ENCODE results near the gene CPA3.

CPA3 gene

DNA sequence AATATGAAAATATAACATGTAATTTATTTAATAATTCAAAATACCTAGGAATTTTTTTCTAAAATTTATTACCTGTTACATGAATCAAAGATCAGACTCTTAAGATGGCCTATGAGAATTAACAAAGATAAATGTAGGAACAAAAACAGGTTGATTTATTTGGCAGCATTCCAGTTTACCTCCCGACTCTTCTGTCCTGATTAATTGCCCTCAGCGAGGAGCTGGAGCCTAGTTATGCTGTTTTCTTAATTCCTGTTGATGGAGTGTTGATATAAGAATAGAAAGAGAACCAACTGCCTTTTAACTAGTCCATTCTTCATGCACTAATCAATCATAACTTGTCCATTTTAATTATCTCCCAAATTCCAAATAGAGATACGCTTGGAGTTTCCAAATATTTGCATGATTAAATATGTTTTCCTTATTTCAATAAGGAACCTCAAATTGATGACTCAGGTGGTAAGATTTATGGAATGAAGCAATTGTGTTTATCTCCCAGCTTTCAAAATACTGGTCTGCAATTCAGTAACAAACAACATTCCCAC is 48.0 kb upstream of the CPA3 start:
- H3K4me1 ChIP-seq (ENCODE audit: control insufficient read depth, insufficient read depth, low read length) = no peaks in the 10 kb centered on the region
- no peaks in the 10 kb centered on the region for H3K36me3 ChIP-seq (ENCODE audit: control insufficient read depth in 2 of 2, insufficient read depth in 1 of 2, low read length in 2 of 2)
- TF ChIP-seq PRDM1 (tag by site-specific recombination; IDR thresholded peaks at IDR 0.05) = no peak
- TF ChIP-seq ZNF202 (tag by site-specific recombination; IDR thresholded peaks at IDR 0.05; ENCODE audit: borderline replicate concordance) = no peak
- no peak for TF ChIP-seq ZNF707 (tag by site-specific recombination; IDR thresholded peaks at IDR 0.05)
- TF ChIP-seq, protein P1, sequence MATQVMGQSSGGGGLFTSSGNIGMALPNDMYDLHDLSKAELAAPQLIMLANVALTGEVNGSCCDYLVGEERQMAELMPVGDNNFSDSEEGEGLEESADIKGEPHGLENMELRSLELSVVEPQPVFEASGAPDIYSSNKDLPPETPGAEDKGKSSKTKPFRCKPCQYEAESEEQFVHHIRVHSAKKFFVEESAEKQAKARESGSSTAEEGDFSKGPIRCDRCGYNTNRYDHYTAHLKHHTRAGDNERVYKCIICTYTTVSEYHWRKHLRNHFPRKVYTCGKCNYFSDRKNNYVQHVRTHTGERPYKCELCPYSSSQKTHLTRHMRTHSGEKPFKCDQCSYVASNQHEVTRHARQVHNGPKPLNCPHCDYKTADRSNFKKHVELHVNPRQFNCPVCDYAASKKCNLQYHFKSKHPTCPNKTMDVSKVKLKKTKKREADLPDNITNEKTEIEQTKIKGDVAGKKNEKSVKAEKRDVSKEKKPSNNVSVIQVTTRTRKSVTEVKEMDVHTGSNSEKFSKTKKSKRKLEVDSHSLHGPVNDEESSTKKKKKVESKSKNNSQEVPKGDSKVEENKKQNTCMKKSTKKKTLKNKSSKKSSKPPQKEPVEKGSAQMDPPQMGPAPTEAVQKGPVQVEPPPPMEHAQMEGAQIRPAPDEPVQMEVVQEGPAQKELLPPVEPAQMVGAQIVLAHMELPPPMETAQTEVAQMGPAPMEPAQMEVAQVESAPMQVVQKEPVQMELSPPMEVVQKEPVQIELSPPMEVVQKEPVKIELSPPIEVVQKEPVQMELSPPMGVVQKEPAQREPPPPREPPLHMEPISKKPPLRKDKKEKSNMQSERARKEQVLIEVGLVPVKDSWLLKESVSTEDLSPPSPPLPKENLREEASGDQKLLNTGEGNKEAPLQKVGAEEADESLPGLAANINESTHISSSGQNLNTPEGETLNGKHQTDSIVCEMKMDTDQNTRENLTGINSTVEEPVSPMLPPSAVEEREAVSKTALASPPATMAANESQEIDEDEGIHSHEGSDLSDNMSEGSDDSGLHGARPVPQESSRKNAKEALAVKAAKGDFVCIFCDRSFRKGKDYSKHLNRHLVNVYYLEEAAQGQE (tag by site-specific recombination; IDR thresholded peaks at IDR 0.05) = no peak
- no peak for TF ChIP-seq IKZF3 (tag by site-specific recombination; IDR thresholded peaks at IDR 0.05)
- TF ChIP-seq, protein P2, sequence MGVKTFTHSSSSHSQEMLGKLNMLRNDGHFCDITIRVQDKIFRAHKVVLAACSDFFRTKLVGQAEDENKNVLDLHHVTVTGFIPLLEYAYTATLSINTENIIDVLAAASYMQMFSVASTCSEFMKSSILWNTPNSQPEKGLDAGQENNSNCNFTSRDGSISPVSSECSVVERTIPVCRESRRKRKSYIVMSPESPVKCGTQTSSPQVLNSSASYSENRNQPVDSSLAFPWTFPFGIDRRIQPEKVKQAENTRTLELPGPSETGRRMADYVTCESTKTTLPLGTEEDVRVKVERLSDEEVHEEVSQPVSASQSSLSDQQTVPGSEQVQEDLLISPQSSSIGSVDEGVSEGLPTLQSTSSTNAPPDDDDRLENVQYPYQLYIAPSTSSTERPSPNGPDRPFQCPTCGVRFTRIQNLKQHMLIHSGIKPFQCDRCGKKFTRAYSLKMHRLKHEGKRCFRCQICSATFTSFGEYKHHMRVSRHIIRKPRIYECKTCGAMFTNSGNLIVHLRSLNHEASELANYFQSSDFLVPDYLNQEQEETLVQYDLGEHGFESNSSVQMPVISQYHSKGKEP (tag by site-specific recombination; IDR thresholded peaks at IDR 0.05) = no peak
- ChIA-PET POLR2A (no interaction called here), CTCF (interaction anchor here (0.7 kb wide), 1 partner anchor 246 kb away, joined by 6 read pairs; no protein-coding TSS in a partner anchor)
- H3K4me3 ChIP-seq (ENCODE audit: low read depth, low read length) = no peak overlapping the region
- no peak overlapping the region for H3K27ac ChIP-seq (ENCODE audit: extremely low read depth, low read depth, low read length)
- H3K9me3 ChIP-seq (ENCODE audit: control insufficient read depth, insufficient read depth, low read depth, low read length) = no peaks in the 10 kb centered on the region

DNA sequence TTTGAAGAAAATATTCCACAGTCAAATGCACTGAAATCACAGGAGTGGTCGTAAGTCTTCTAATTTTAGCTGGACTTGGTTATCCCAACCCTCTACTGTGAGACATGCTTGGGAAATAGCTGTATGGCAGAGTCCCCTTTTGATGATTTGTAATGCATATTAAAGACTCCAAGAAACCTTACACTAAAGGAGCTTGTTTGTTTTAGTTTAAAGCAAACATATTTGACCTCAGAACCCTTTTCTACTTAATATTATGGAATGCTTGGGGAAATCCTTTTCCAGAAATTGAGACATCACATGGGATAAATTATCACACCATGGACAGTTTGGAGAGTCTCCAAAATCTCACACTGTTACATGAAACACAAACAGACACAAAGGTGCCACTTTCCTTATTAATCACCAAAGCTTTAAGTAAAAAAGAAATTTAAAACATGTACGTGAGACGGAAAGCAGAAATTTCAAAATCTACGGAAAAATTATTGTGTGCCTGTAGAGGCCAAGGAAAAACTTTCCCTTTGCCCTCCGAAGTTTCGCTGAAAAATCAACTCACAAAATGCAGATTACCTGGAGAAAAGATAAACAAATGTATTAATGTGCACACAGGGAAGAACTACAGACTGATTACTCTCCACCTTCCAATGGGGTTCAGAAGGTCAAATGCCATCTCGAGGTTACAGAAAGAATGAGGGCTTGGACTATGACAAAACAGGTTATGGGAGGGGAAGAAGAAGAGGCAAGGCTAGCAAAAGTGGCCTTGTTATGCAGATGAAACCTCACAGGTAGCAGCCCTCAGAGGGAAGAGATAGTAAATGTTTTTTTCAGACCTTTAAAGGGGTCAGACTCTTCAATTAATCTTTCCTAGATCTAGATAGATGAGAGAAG is 44.5 kb upstream of the CPA3 start:
- Histone ChIP-seq H3K36me3 (ENCODE audit: control insufficient read depth in 2 of 2, insufficient read depth in 1 of 2, low read length in 2 of 2) (no peaks in the 10 kb centered on the region), H3K4me1 (ENCODE audit: control insufficient read depth, insufficient read depth, low read length) (no peaks in the 10 kb centered on the region), H3K4me3 (ENCODE audit: low read depth, low read length) (no peak overlapping the region), H3K27ac (ENCODE audit: extremely low read depth, low read depth, low read length) (no peak overlapping the region), H3K9me3 (ENCODE audit: control insufficient read depth, insufficient read depth, low read depth, low read length) (no peaks in the 10 kb centered on the region)
- POLR2A ChIA-PET = no interaction called here
- CTCF ChIA-PET = interaction anchor here (0.7 kb wide), 2 partner anchors 10 to 31 kb away, joined by 3 to 4 read pairs; no protein-coding TSS in a partner anchor
- TF ChIP-seq, protein P3, sequence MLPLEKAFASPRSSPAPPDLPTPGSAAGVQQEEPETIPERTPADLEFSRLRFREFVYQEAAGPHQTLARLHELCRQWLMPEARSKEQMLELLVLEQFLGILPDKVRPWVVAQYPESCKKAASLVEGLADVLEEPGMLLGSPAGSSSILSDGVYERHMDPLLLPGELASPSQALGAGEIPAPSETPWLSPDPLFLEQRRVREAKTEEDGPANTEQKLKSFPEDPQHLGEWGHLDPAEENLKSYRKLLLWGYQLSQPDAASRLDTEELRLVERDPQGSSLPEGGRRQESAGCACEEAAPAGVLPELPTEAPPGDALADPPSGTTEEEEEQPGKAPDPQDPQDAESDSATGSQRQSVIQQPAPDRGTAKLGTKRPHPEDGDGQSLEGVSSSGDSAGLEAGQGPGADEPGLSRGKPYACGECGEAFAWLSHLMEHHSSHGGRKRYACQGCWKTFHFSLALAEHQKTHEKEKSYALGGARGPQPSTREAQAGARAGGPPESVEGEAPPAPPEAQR (tag by site-specific recombination; IDR thresholded peaks at IDR 0.05) = no peak
- TF ChIP-seq ZNF175 (tag by site-specific recombination; IDR thresholded peaks at IDR 0.05) (no peak), ZBTB48 (tag by site-specific recombination; IDR thresholded peaks at IDR 0.05) (no peak), ZNF558 (tag by site-specific recombination; IDR thresholded peaks at IDR 0.05) (no peak), YY1 (tag by site-specific recombination; IDR thresholded peaks at IDR 0.05) (no peak), KLF7 (tag by site-specific recombination; IDR thresholded peaks at IDR 0.05; ENCODE audit: borderline replicate concordance) (no peak), HOXC10 (CRISPR knock-in tag; IDR thresholded peaks at IDR 0.05) (no peak)
- TF ChIP-seq, protein P4, sequence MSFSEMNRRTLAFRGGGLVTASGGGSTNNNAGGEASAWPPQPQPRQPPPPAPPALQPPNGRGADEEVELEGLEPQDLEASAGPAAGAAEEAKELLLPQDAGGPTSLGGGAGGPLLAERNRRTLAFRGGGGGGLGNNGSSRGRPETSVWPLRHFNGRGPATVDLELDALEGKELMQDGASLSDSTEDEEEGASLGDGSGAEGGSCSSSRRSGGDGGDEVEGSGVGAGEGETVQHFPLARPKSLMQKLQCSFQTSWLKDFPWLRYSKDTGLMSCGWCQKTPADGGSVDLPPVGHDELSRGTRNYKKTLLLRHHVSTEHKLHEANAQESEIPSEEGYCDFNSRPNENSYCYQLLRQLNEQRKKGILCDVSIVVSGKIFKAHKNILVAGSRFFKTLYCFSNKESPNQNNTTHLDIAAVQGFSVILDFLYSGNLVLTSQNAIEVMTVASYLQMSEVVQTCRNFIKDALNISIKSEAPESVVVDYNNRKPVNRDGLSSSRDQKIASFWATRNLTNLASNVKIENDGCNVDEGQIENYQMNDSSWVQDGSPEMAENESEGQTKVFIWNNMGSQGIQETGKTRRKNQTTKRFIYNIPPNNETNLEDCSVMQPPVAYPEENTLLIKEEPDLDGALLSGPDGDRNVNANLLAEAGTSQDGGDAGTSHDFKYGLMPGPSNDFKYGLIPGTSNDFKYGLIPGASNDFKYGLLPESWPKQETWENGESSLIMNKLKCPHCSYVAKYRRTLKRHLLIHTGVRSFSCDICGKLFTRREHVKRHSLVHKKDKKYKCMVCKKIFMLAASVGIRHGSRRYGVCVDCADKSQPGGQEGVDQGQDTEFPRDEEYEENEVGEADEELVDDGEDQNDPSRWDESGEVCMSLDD (tag by site-specific recombination; IDR thresholded peaks at IDR 0.05) = no peak
